ENCODE results near the gene WNK3.
"Not testable (repeated sequence)": the region's sequence is repeated elsewhere in the genome, so short reads cannot be mapped to it uniquely, and the experiment has no call there.

The WNK3 gene

DNA sequence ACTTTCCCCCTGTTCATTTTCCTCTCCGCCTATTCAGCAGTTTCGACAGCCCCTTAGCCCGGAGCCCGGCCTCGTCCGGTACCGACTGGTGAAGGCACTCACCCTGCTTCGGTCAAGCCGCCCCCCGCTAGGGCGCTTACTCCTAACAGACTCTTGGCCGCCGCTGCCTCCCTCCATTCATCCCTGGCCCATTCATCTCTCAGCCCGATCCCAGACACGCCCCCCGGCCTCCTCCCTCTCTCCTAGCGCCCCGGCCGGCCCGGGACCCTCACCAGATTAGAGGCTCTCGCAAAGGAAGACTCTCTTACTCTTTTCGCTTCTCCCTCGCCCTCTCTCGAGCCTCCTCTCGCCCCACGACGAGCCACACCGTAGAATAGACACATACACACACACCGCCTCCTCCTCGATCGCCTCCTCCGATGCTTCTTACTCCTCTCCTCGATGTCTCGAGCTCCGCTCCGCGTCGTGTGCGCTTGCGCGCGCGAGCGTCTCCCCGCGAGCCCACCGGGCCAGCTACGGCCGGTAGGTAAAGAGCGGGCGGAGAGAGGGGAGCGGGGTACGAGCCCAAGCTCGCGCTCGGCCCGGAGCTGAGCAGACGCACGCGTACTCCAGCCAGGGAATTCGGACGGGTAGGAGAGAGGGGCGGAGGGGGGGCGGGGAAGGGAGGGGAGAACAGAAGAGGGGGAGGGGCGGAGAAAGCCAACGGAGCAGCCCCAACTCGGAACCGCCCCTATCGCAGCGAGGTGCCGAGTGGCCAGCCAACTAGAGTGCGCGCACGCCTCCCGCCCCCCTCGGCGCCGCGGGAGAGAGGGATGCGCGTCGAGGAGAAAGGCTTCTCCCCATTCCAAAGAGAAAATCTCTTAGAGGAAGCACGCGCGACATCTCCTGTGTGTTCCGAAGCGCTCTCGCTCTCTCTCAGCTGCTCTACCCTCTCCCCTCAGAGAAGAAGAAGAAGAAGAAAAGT, at the start of gene WNK3:
TSS of gene WNK3 (minus strand) at position 633 of the 964 bp plus-strand sequence.
- no peak for DNase-seq (ENCODE audit: low spot score)
- TF ChIP-seq, protein P1, sequence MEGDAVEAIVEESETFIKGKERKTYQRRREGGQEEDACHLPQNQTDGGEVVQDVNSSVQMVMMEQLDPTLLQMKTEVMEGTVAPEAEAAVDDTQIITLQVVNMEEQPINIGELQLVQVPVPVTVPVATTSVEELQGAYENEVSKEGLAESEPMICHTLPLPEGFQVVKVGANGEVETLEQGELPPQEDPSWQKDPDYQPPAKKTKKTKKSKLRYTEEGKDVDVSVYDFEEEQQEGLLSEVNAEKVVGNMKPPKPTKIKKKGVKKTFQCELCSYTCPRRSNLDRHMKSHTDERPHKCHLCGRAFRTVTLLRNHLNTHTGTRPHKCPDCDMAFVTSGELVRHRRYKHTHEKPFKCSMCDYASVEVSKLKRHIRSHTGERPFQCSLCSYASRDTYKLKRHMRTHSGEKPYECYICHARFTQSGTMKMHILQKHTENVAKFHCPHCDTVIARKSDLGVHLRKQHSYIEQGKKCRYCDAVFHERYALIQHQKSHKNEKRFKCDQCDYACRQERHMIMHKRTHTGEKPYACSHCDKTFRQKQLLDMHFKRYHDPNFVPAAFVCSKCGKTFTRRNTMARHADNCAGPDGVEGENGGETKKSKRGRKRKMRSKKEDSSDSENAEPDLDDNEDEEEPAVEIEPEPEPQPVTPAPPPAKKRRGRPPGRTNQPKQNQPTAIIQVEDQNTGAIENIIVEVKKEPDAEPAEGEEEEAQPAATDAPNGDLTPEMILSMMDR (IDR thresholded peaks at IDR 0.05; ENCODE audit: extremely low read depth, insufficient read depth, missing control alignments), result no peak
- in situ Hi-C loops (cut with MboI; ENCODE audit: low pct_unique_long_range_greater_than_20kb, low sequenced_read_pairs, unreplicated experiment), result no loop called here

DNA sequence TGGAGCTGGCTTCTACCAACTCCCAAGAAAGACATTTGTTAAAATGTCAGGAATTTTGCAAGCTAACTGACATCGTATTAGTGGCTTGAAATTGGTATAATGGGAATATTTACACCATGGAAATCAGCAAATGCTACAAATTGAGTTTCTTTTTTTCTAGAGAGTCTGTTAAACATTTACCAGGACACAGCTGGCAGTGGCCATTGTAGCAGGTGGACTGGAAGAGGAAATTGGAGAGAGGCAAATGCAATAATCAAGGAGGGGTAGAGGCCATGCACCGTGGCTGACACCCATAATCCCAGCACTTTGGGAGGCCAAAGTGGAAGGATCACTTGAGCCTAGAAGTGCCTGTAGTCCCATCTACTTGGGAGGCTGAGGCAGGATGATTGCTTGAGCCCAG, 49.4 kb upstream of the WNK3 start:
- DNase-seq (ENCODE audit: low spot score), result no peak
- in situ Hi-C loops (cut with MboI; ENCODE audit: low pct_unique_long_range_greater_than_20kb, low sequenced_read_pairs, unreplicated experiment), result no loop called here
- TF ChIP-seq, protein P1 (IDR thresholded peaks at IDR 0.05; ENCODE audit: extremely low read depth, insufficient read depth, missing control alignments), result no peak

DNA sequence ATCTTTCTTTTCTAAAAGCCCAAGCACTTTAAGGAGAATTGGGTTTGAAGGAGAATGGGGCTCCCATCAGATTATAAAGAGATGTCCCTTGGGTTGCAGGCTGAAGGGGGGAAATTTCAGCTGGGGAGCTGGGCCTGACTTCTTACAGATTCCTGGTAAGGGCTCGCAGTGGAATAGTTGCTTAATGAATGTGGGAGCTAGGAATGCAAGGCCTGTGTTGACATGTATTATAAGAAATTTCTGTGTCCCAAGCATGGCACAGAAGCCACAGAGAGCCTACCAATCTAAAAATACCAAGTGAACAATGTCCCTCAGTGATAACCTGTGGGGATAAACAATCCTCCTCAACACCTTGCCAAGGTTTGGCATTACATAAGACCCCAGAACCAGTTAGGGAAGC, 39.3 kb upstream of the WNK3 start:
- TF ChIP-seq, protein P1 (IDR thresholded peaks at IDR 0.05; ENCODE audit: extremely low read depth, insufficient read depth, missing control alignments), result no peak
- in situ Hi-C loops (cut with MboI; ENCODE audit: low pct_unique_long_range_greater_than_20kb, low sequenced_read_pairs, unreplicated experiment), result no loop called here
- no peak for DNase-seq (ENCODE audit: low spot score)

DNA sequence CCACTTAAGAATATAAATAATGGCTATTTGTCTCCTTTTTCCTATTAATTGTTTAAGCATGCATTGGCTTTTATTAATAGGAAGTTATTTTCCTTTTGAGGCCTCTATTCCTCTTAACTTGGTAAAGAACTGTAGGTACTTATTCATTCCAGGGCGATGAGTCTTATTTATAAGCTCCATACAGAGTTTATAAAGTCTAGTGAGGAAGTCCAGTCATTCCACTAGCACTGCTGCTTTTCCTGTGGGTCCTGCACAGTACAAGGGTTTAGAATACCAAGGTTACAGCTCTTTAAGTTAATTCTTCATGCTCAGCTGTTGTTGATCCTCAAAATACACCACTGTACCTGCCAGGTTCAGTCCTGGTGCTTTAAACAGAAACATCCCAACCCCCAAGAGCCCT, 28.5 kb upstream of the WNK3 start:
- in situ Hi-C loops (cut with MboI; ENCODE audit: low pct_unique_long_range_greater_than_20kb, low sequenced_read_pairs, unreplicated experiment), result no loop called here
- TF ChIP-seq, protein P1 (IDR thresholded peaks at IDR 0.05; ENCODE audit: extremely low read depth, insufficient read depth, missing control alignments), result no peak
- DNase-seq (ENCODE audit: low spot score), result no peak

DNA sequence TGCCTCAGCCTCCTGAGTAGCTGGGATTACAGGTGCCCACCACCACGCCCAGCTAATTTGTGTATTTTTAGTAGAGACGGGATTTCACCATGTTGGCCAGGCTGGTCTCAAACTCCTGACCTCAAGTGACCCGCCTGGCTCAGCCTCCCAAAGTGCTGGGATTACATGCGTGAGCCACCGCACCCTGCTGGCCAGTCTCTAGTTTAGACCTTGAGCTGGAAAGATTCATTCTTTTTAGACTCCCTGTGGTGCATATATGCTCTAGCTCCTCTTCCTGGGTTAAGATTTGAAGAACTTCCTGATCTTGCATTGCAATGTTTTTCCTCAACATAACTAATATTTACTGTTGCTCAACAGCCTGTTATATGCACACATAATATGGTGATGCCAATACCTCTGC, 26.8 kb upstream of the WNK3 start:
- DNase-seq (ENCODE audit: low spot score); in situ Hi-C loops (cut with MboI; ENCODE audit: low pct_unique_long_range_greater_than_20kb, low sequenced_read_pairs, unreplicated experiment): not testable (repeated sequence)

DNA sequence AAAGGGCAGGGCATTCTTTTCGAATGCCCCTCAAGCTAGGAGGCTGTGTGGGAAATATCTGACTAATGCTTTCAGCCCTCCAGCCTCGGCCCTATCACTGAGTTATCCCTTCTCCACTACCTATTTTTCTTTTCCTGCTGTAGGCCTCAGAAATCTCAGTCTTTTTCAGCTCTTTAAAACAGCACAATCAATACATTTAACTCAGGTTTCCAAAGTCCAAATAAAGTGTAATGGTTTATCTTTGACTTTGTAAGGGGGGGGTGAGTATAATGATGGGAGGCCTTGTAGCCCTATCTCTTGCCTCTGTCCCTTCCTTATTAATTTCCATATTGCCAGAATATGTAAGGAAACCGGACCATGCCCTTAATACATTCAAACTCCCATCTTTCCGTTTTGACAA, 1.6 kb upstream of the WNK3 start:
- DNase-seq (ENCODE audit: low spot score), result no peak
- in situ Hi-C loops (cut with MboI; ENCODE audit: low pct_unique_long_range_greater_than_20kb, low sequenced_read_pairs, unreplicated experiment), result no loop called here
- TF ChIP-seq, protein P1 (IDR thresholded peaks at IDR 0.05; ENCODE audit: extremely low read depth, insufficient read depth, missing control alignments), result no peak

DNA sequence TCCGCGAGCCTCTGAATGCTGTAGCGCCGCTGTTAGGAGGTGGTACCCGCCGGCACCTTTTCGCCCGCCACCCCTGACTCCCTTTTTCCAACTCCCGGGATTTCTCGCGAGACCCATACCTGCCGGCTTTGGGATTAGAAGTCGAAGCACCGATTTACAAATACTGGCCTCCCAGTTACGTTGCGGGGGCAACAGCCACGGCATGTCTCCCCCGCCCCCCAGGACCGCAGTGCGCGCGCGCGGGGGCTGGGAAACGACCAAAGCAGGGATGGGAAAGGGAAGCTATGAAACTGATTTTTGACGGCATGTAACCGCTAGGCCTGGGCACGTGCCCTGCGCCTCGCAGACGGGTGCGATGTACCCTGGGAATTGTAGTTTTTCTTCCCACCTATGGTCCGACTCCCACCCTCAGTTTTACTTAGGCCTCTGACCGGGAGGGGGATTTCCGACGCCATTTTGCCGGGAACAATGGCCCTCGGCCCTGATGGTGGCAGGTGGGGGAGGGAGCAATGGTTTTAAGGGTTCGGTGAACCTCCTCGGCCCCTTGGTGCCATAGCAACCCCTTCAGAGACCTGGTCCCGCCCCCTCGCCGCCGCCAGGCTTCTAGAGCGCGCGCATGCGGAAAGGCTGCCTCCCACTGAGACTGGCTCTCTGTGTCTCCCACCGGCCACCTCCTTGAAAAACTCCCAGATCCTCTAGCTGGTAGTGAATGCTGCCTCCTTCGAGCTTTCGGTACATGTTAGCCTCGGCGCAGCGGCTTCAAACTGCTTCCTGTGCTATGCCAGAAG, 772 bp upstream of the WNK3 start:
- DNase-seq (ENCODE audit: low spot score), result no peak
- TF ChIP-seq, protein P1 (IDR thresholded peaks at IDR 0.05; ENCODE audit: extremely low read depth, insufficient read depth, missing control alignments), result no peak
- in situ Hi-C loops (cut with MboI; ENCODE audit: low pct_unique_long_range_greater_than_20kb, low sequenced_read_pairs, unreplicated experiment), result no loop called here

All from GM13977 (cell line).